Liver (tissue), 9 donors: Measurements from ENCODE around the gene C2CD4D. TPM values are rescaled to one million over a fixed set of nuclear protein-coding genes. Genes with fewer than 3 reads are reported as not detected.
"Not testable (repeated sequence)": the region's sequence is repeated elsewhere in the genome, so short reads cannot be mapped to it uniquely, and the experiment has no call there.

Experiments used
- DNase-seq: peaks from one replicate; pipeline ENCODE4 v3.0.0-alpha.2; 2017; ENCODE audit warnings: low spot score
- H3K27ac ChIP-seq, 2 donors: one replicate each; pipeline ENCODE4 v1.7.0; 2013; ENCODE audit warnings: inconsistent platforms in 2 of 2, low read length in 2 of 2, control low read depth in 1 of 2, low read depth in 1 of 2, mild to moderate bottlenecking in 1 of 2
- H3K27me3 ChIP-seq, 4 donors: one replicate each; pipeline versions ENCODE4 v1.6.1 to v1.7.0; 2013; ENCODE audit warnings: low read length in 3 of 4, inconsistent platforms in 1 of 4, mild to moderate bottlenecking in 1 of 4, moderate library complexity in 1 of 4; ENCODE audit not compliant: control insufficient read depth in 4 of 4, insufficient read depth in 4 of 4
- H3K36me3 ChIP-seq, 4 donors: one replicate each; pipeline versions ENCODE4 v1.6.1 to v1.7.0; 2013; ENCODE audit warnings: low read length in 3 of 4, mild to moderate bottlenecking in 3 of 4, low read depth in 1 of 4, moderate library complexity in 1 of 4; ENCODE audit not compliant: control insufficient read depth in 4 of 4, insufficient read depth in 3 of 4
- H3K4me1 ChIP-seq, 4 donors: one replicate each; pipeline versions ENCODE4 v1.6.1 to v1.7.0; 2013; ENCODE audit warnings: low read length in 3 of 4, mild to moderate bottlenecking in 3 of 4, moderate library complexity in 1 of 4; ENCODE audit not compliant: control insufficient read depth in 4 of 4, insufficient read depth in 4 of 4
- H3K4me3 ChIP-seq, 3 donors: one replicate each; pipeline versions ENCODE4 v1.6.1 to v1.7.0; 2013; ENCODE audit warnings: low read length in 3 of 3, control low read depth in 1 of 3, low read depth in 1 of 3, mild to moderate bottlenecking in 1 of 3
- H3K9ac ChIP-seq, 2 donors: one replicate each; pipeline ENCODE4 v1.7.0; 2013; ENCODE audit warnings: low read length in 2 of 2, mild to moderate bottlenecking in 2 of 2, moderate library complexity in 2 of 2, control low read depth in 1 of 2, low read depth in 1 of 2
- H3K9me3 ChIP-seq, 4 donors: one replicate each; pipeline versions ENCODE4 v1.6.1 to v1.7.0; 2013; ENCODE audit warnings: low read length in 3 of 4; ENCODE audit not compliant: control insufficient read depth in 4 of 4
- ATF3 ChIP-seq: IDR thresholded peaks from 2 replicates; pipeline ENCODE4 v1.6.1; 2016; ENCODE audit warnings: antibody characterized with exemption
- CTCF ChIP-seq: fragments of 150-350 bp; IDR thresholded peaks from 2 replicates; pipeline ENCODE4 v1.5.1; 2017; ENCODE audit warnings: improper control_type of control experiment, low read depth, low read length; ENCODE audit not compliant: missing input control
- EGR1 ChIP-seq, 2 donors: IDR thresholded peaks; 2 replicates each; pipeline ENCODE4 v1.6.1; 2016 to 2018; ENCODE audit warnings: antibody characterized with exemption in 2 of 2, low read depth in 2 of 2
- FOXA1 ChIP-seq: IDR thresholded peaks from 2 replicates; pipeline ENCODE4 v1.6.1; 2016; ENCODE audit warnings: antibody characterized with exemption
- GABPA ChIP-seq, 2 donors: IDR thresholded peaks in 1 of 2; conservative IDR thresholded peaks in 1 of 2; 2 replicates each; pipeline ENCODE4 v1.6.1; 2016; ENCODE audit warnings: antibody characterized with exemption in 2 of 2, mild to moderate bottlenecking in 1 of 2, moderate library complexity in 1 of 2
- NR2F2 ChIP-seq: IDR thresholded peaks from 2 replicates; pipeline ENCODE4 v1.6.1; 2016; ENCODE audit warnings: antibody characterized with exemption
- RAD21 ChIP-seq, 2 donors: IDR thresholded peaks; 2 replicates each; pipeline ENCODE4 v1.6.1; 2016; ENCODE audit warnings: antibody characterized with exemption in 2 of 2, mild to moderate bottlenecking in 2 of 2
- REST ChIP-seq: IDR thresholded peaks from 2 replicates; pipeline ENCODE4 v1.6.1; 2016; ENCODE audit warnings: antibody characterized with exemption, mild to moderate bottlenecking
- SP1 ChIP-seq: IDR thresholded peaks from 2 replicates; pipeline ENCODE4 v1.6.1; 2018; ENCODE audit warnings: antibody characterized with exemption, mild to moderate bottlenecking
- TAF1 ChIP-seq: conservative IDR thresholded peaks from 2 replicates; pipeline ENCODE4 v1.6.1; 2016; ENCODE audit warnings: antibody characterized with exemption, mild to moderate bottlenecking
- ZBTB33 ChIP-seq: IDR thresholded peaks from 2 replicates; pipeline ENCODE4 v1.6.1; 2016; ENCODE audit warnings: antibody characterized with exemption
- WGBS: extraction: QIAGEN DNeasy Blood & Tissue Kit; methylation state at CpG from one replicate; pipeline ENCODE4 v1.1.7; 2013; 5-methylcytosine and 5-hydroxymethylcytosine counted together
- polyA plus RNA-seq, 2 donors: library from polyadenylated mRNA; stranded (reverse) in 1 of 2; unstranded in 1 of 2; fragments of 200-250 nt in 1 of 2; fragments of >200 nt in 1 of 2; fragmentation: Nextera tagmentation in 1 of 2; extraction: Ambion mirVana in 1 of 2; gene quantifications; one replicate each; pipeline versions ENCODE4 v1.2.1 to v1.2.3, GENCODE V29; 2013 to 2015
- total RNA-seq, 2 donors: library from RNA; depleted of rRNA; stranded (reverse); fragments of >200 nt; gene quantifications; one replicate each; pipeline ENCODE4 v1.2.3, GENCODE V29; 2014
- donor health status: healthy.
- donor health status: healthy.
- donor health status: healthy.
- donor health status: healthy.
- donor health status: healthy.

Gene C2CD4D
- total and polyA plus RNA-seq, 4 donors: 0.02 to 0.08 TPM; not detected in 2

- 73% methylated on average over 3 of the region's 3 CpGs for WGBS
Measured at GRCh38 chr1:151858030-151858746, 18.6 kb upstream of the C2CD4D start.

GRCh38 chr1:151855933-151856332 lies 16.3 kb upstream of the C2CD4D start:
- no peaks in the 10 kb centered on the region for H3K36me3 ChIP-seq
- no peak for DNase-seq
- no peaks in the 10 kb centered on the region for H3K27me3 ChIP-seq
- H3K4me3 ChIP-seq: no peak overlapping the region
- no peak overlapping the region for H3K9ac ChIP-seq
- TF ChIP-seq ZBTB33 (no peak), RAD21 (IDR thresholded peaks at IDR 0.05) (no peak), SP1 (no peak), TAF1 (no peak), ATF3 (no peak), EGR1 (IDR thresholded peaks at IDR 0.05; ENCODE audit: low read depth in 2 of 2) (no peak), CTCF (no peak), FOXA1 (no peak), REST (no peak), NR2F2 (no peak)
- H3K27ac ChIP-seq: no peak overlapping the region
- H3K9me3 ChIP-seq: no peaks in the 10 kb centered on the region
- WGBS: 75% methylated on average over 4 of the region's 4 CpGs
- H3K4me1 ChIP-seq: no peaks in the 10 kb centered on the region

More at GRCh38 chr1:151858030-151858746, 18.6 kb upstream of the C2CD4D start:
- H3K27ac ChIP-seq: no peak overlapping the region
- H3K9me3 ChIP-seq: no peaks in the 10 kb centered on the region
- no peaks in the 10 kb centered on the region for H3K27me3 ChIP-seq
- H3K4me1 ChIP-seq: no peaks in the 10 kb centered on the region
- H3K36me3 ChIP-seq: no peaks in the 10 kb centered on the region
- TF ChIP-seq GABPA (IDR thresholded peaks at IDR 0.05 in 1 of 2, conservative IDR thresholded peaks at IDR 0.05 in 1 of 2): no peak
- H3K4me3 ChIP-seq: no peak overlapping the region
- H3K9ac ChIP-seq: no peak overlapping the region
- DNase-seq: no peak

GRCh38 chr1:151855516-151855915 lies 15.9 kb upstream of the C2CD4D start:
- not testable (repeated sequence) for H3K27me3 ChIP-seq

More at GRCh38 chr1:151855516-151855915, 15.9 kb upstream of the C2CD4D start:
- H3K36me3 ChIP-seq, H3K27ac ChIP-seq, H3K9me3 ChIP-seq, DNase-seq, H3K4me3 ChIP-seq, H3K4me1 ChIP-seq, H3K9ac ChIP-seq: not testable (repeated sequence)
- 84% methylated on average over 8 of the region's 8 CpGs for WGBS
